MCF 10A (cell line): ENCODE measurements around the gene CHN1. TPM values are rescaled to one million over a fixed set of nuclear protein-coding genes. Genes with fewer than 3 reads are reported as not detected.

Experiments used
- BruUV-seq: library from RNA; stranded (reverse); fragments of 400-500 nt; replicated peaks from 2 replicates; lab custom pipeline; 2021; lab: Mats Ljungman, UMichigan
- CTCF ChIA-PET: fragments of 300-600 bp; sonication (Branson Sonifier 250); formaldehyde crosslinking; extraction: SDS; loops from one replicate; lab custom pipeline; 2021; ENCODE audit warnings: antibody characterized with exemption, inconsistent platforms; lab: Yijun Ruan, JAX
- POLR2A ChIA-PET: fragments of 300-600, 350-650 bp; sonication (Branson Sonifier 250); formaldehyde crosslinking; extraction: SDS; loops from one replicate; lab custom pipeline; 2020; ENCODE audit warnings: antibody characterized with exemption, inconsistent platforms; lab: Yijun Ruan, JAX
- DNase-seq: peaks from one replicate; pipeline ENCODE4 v3.0.0-alpha.2; 2018; ENCODE audit not compliant: unreplicated experiment
- H3K27ac Mint-ChIP-seq: one replicate; pipeline ENCODE4 v1.8.0; 2022; ENCODE audit warnings: mild to moderate bottlenecking, low read depth, mixed read lengths; ENCODE audit not compliant: unreplicated experiment
- H3K27me3 Mint-ChIP-seq: one replicate; pipeline ENCODE4 v1.8.0; 2022; ENCODE audit warnings: mixed read lengths; ENCODE audit not compliant: insufficient read depth, unreplicated experiment
- H3K36me3 Mint-ChIP-seq: one replicate; pipeline ENCODE4 v1.8.0; 2022; ENCODE audit warnings: mild to moderate bottlenecking, moderate library complexity, mixed read lengths; ENCODE audit not compliant: insufficient read depth, unreplicated experiment
- H3K4me1 Mint-ChIP-seq: one replicate; pipeline ENCODE4 v1.8.0; 2022; ENCODE audit warnings: mixed read lengths; ENCODE audit not compliant: insufficient read depth, unreplicated experiment
- H3K4me3 Mint-ChIP-seq: one replicate; pipeline ENCODE4 v1.8.0; 2022; ENCODE audit warnings: mild to moderate bottlenecking, moderate library complexity, mixed read lengths; ENCODE audit not compliant: unreplicated experiment
- H3K9me3 Mint-ChIP-seq: one replicate; pipeline ENCODE4 v1.8.0; 2022; ENCODE audit warnings: mixed read lengths; ENCODE audit not compliant: unreplicated experiment
- CTCF ChIP-seq: fragments of 200-600 bp; IDR thresholded peaks from one replicate; pipeline ENCODE4 v1.8.0; 2022; ENCODE audit warnings: antibody characterized with exemption, mild to moderate bottlenecking; ENCODE audit not compliant: unreplicated experiment
- intact Hi-C: fragments of 100-400 bp; cut with micrococcal nuclease; formaldehyde crosslinking; loops from 2 replicates; pipeline ENCODE4 v1.14.1; 2022
- total RNA-seq: library from RNA; stranded (reverse); gene quantifications from 2 replicates; pipeline ENCODE4 v1.2.3, GENCODE V29; 2022

CHN1 gene
- total RNA-seq, 1 experiment from 2014 or later, result 6.0 TPM

- no peak for TF ChIP-seq CTCF
- no peak for DNase-seq
- intact Hi-C loops, result no loop called here
- peaks cover 6% of the 10 kb centered on the region for H3K4me1 Mint-ChIP-seq
- ChIA-PET POLR2A (interaction anchor here (0.9 kb wide), 1 partner anchor 494 kb away, joined by 3 read pairs; no protein-coding TSS in a partner anchor), CTCF (interaction anchor here (0.6 to 2.4 kb wide), 6 partner anchors 8 to 210 kb away, joined by 3 to 16 read pairs (median 3); no protein-coding TSS in a partner anchor)
- no peaks in the 10 kb centered on the region for H3K36me3 Mint-ChIP-seq
- BruUV-seq, result no TSS peak
- no peaks in the 10 kb centered on the region for H3K9me3 Mint-ChIP-seq
- H3K27ac Mint-ChIP-seq, result no peak overlapping the region
- H3K4me3 Mint-ChIP-seq, result no peak overlapping the region
- no peaks in the 10 kb centered on the region for H3K27me3 Mint-ChIP-seq
Measured at GRCh38 chr2:174981331-174981730, 23.9 kb downstream of the CHN1 start.

GRCh38 chr2:174979996-174980395 is 25.2 kb downstream of the CHN1 start:
- no peak for TF ChIP-seq CTCF
- Mint-ChIP-seq H3K9me3 (no peaks in the 10 kb centered on the region), H3K27me3 (no peaks in the 10 kb centered on the region), H3K27ac (no peak overlapping the region), H3K4me1 (peaks cover 6% of the 10 kb centered on the region), H3K36me3 (no peaks in the 10 kb centered on the region), H3K4me3 (no peak overlapping the region)
- ChIA-PET CTCF (interaction anchor here (1.2 to 2.4 kb wide), 3 partner anchors 9 to 209 kb away, joined by 3 to 16 read pairs (median 3); no protein-coding TSS in a partner anchor), POLR2A (interaction anchor here (0.7 to 1.7 kb wide), 2 partner anchors 10 to 26 kb away, joined by 3 read pairs; partner anchors contain the start of gene CHN1)
- no TSS peak for BruUV-seq
- DNase-seq, result no peak
- intact Hi-C loops, result no loop called here

- no TSS peak for BruUV-seq
- Mint-ChIP-seq H3K4me3 (no peak overlapping the region), H3K36me3 (no peaks in the 10 kb centered on the region), H3K27ac (peak overlapping the region; percentile 28), H3K9me3 (peaks cover 13% of the 10 kb centered on the region), H3K4me1 (peaks cover 17% of the 10 kb centered on the region), H3K27me3 (no peaks in the 10 kb centered on the region)
- POLR2A ChIA-PET, result no interaction called here
- TF ChIP-seq CTCF, result no peak
- intact Hi-C loops, result no loop called here
- DNase-seq, result peak; percentile 80
- CTCF ChIA-PET, result interaction anchor here (2.8 kb wide), 1 partner anchor 206 kb away, joined by 14 read pairs; no protein-coding TSS in a partner anchor
Measured at GRCh38 chr2:174977364-174977763, 27.8 kb downstream of the CHN1 start.

GRCh38 chr2:174974131-174974530 is 31.1 kb downstream of the CHN1 start:
- peaks cover 26% of the 10 kb centered on the region for H3K4me1 Mint-ChIP-seq
- POLR2A ChIA-PET, result no interaction called here
- intact Hi-C loops, result no loop called here
- no peak for DNase-seq
- no peak overlapping the region for H3K4me3 Mint-ChIP-seq
- H3K27ac Mint-ChIP-seq, result no peak overlapping the region
- no peaks in the 10 kb centered on the region for H3K27me3 Mint-ChIP-seq
- BruUV-seq, result no TSS peak
- CTCF ChIA-PET, result interaction anchor here (0.6 to 2.6 kb wide), 2 partner anchors 31 to 204 kb away, joined by 3 to 12 read pairs; no protein-coding TSS in a partner anchor
- no peak for TF ChIP-seq CTCF
- H3K9me3 Mint-ChIP-seq, result peaks cover 17% of the 10 kb centered on the region
- H3K36me3 Mint-ChIP-seq, result no peaks in the 10 kb centered on the region
